Hindlimb muscle (tissue), 1 donor: ENCODE data around the gene IDH3G. TPM values are rescaled to one million over a fixed set of nuclear protein-coding genes. Genes with fewer than 3 reads are reported as not detected.

Source experiments
- DNase-seq: peaks from one replicate; pipeline ENCODE4 v3.0.0-alpha.2; 2013
- polyA plus RNA-seq: library from polyadenylated mRNA; unstranded; fragments of 120-200 nt; gene quantifications from one replicate; pipeline ENCODE4 v1.2.1, GENCODE V29; 2013; ENCODE audit not compliant: insufficient read length

IDH3G gene
- polyA plus RNA-seq, 1 donor: 49.5 TPM

DNA sequence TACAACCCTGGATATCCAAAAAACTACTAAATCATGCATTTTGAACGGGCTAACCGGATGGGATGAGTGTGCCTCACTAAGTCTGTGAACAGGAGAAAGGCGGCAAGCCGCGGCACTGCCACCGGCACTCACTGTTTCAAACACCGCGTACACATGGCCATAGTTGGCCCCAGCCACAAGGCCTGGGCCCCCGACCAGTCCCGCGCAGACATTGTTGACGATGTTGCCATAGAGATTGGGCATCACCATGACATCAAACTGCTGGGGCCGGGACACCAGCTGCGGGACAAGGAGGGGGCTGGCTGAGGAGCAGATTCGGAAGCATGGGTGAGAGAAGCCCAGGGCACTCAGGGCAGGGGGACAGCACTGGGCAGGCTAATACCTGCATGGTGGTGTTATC, 7.5 kb downstream of the IDH3G start:
- no peak for DNase-seq

DNA sequence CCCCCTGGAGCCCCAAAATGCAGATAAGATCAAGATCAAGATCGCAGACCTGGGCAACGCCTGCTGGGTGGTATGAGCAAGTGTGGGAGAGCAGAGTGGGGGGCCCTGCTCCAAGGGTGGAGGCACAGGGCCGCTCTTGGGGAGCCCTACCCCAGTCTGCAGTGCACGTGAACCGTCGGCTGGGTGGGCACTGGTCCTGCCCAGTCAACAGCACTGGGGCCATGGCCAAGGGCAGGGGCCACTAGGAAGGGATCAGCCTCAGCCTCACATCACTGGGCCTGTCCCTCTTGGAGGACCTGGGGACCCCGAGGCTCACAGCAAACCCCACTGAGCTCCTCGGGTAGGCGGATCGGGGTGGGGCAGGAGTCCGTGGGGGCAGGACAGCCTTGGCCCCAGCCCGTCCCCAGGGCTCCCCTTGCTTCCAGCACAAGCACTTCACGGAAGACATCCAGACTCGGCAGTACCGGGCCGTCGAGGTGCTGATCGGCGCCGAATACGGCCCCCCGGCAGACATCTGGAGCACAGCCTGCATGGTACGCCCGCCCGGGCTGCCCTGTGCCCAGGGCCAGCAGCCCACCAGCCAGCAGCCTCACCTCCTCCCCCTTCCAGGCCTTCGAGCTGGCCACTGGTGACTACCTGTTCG, 9.7 kb downstream of the IDH3G start:
- DNase-seq: no peak

GRCh38 chrX:153783378-153784013, 10.7 kb downstream of the IDH3G start:
- DNase-seq: no peak

- DNase-seq: no peak
These were observed 11.3 kb downstream of the IDH3G start for GRCh38 chrX:153782871-153783270.

- no peak for DNase-seq
These were observed 11.9 kb downstream of the IDH3G start for GRCh38 chrX:153782313-153782712.

DNA sequence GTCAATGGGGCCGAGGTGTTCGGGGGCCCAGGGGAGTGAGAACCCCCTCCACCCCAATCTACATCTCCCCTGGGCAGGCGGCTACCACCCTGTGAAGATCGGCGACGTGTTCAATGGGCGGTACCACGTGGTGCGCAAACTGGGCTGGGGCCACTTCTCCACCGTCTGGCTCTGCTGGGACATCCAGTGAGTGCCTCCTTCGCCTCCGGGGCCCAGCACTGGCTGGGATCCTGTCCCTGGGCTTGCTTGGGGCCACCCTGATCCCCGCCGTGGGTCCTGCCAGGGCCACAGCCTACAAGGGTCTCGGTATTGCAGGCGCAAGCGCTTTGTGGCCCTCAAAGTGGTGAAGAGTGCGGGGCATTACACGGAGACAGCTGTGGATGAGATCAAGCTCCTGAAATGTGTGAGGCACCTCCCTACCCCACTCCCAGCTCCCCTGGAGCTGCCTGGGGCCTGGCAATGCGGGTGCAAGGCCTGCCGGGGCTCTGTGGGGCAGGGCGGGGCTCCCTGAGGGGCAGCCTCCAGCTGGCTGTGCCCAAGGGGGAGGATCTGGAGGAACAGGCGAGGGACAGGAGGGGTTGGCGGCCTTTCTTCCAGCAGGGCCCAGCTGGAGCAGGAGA, 12.6 kb downstream of the IDH3G start:
- DNase-seq: no peak

DNA sequence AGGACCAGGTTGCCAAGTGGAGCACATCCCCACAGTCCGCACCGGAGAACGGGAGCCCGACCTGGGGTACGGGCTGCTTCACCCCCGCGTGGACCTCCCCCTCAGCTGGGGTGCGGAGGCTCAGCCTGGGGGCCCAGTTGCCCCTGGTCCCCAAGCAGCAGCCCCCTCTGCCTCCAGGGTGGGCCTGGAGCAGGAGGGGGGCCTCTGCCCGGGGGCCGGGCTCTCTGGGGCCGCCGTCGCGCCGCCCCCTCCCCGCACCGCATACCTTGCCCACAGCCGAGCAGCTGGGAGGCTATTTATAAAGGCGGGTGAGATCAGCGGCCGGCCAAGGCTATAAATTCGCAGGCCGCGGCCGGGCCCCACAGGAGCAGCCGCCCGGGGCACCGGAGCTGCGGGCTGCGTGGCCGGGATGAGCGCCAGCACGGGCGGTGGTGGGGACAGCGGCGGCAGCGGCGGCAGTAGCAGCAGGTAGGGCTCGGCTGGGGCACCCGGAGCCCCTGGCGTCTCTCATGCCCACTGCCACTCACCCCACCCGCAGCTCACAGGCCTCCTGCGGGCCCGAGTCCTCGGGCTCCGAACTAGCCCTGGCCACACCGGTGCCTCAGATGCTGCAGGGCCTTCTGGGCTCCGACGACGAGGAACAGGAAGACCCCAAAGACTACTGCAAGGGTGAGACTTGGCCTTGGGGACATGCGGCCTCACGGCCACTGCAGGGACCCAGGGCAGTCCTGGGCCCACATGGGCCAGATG, 13.3 kb downstream of the IDH3G start, which contains the start of gene SRPK3:
Gene SRPK3 (plus strand): TSS at position 364 of the 750 bp plus-strand sequence. CDS start 46 bp downstream, at position 410.
- DNase-seq: no peak

DNA sequence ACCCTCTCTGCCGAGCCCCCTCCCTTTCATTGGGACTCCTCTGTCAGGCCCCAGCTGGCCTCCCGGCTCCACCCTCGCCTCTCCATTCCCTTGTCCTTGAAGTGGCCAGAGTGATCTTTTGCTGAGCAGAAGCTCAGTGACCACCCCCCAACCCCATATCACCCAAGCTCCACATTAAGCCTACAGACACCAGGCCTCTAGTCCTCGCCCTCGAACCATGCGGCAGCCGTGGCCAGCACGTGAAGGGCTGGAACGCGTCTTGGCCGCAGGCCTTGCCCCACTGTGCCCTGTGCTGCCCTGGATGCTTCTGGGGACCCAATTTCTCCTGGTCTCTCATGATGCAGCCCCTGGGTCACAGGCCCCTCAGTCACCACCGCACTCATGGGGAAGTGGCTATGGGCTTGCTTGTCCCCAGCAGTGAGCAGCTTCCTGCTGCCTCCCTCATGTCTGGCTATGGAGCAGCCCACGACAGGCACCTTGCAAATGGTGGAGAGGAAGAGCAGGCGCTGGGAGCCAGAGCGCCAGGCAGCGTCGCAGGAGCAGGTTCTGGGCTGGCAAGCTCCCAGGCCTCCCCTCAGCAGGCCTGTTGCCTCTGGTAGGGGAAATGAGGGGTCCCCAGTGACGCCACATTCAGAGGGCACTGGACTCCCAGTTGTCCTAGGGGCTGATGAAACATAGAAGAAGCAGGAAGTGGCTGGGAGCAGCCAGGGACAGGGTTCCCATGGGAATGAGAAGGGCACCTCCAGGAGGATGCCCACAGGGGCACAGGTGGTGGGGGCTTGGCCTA, 14.1 kb downstream of the IDH3G start:
- no peak for DNase-seq

GRCh38 chrX:153778684-153779101, 15.5 kb downstream of the IDH3G start:
- DNase-seq: no peak

- no peak for DNase-seq
These were observed 16.0 kb downstream of the IDH3G start for GRCh38 chrX:153778181-153778580.

- no peak for DNase-seq
These were observed 16.7 kb downstream of the IDH3G start for GRCh38 chrX:153777261-153778090.

- DNase-seq: no peak
These were observed 17.5 kb downstream of the IDH3G start for GRCh38 chrX:153776611-153777045.

DNA sequence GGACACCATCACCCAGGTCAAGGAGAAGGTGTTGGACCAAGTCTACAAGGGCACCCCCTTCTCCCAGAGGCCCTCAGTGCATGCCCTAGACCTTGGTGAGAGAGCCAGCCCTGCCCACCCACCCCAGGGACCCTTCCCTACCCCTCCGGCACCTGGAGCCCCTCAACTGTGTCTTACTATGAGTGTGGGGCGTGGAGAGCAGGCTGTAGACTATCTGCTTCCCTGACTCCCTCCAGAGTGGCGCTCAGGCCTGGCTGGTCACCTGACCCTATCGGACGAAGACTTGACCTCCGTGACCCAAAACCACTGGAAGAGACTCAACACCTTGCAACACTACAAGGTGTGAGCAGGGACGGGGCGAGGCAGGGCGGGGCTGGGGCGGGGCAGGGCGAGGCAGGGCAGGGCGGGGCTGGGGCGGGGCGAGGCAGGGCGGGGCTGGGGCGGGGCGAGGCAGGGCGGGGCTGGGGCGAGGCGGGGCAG, 18.0 kb downstream of the IDH3G start:
- no peak for DNase-seq

DNA sequence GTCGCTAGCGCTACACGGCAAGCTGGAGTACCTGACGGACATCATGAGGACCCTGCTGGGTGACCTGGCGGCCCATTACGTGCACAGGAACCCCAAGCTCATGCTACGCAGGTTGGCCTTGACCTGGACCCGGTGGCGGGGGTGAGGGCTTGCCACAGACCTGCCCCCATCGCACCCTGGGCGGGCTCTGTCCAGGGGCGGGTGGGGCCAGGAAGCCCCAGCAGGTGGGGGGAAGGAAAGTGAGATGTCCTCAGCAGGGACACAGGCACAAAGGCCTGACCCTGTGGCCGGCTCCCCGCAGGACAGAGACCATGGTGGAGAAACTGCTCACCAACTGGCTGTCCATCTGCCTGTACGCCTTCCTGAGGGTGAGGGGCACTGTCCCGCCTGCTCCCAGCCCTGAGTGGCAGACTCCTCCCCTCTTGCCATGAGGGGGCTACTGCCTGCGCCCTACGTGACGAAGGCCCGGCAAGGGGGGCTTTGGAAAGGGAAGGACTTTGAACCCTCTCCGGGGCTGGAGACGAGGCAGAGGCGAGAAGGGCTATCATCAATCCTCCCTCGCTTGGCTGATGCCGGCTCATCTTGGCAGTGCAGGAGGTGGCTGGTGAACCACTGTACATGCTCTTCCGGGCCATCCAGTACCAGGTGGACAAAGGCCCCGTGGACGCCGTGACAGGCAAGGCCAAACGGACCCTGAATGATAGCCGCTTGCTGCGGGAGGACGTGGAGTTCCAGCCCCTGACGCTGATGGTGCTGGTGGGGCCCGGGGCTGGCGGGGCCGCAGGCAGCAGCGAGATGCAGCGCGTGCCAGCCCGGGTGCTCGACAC, 18.7 kb downstream of the IDH3G start:
- no peak for DNase-seq

GRCh38 chrX:153774576-153775292, 19.4 kb downstream of the IDH3G start:
- no peak for DNase-seq

DNA sequence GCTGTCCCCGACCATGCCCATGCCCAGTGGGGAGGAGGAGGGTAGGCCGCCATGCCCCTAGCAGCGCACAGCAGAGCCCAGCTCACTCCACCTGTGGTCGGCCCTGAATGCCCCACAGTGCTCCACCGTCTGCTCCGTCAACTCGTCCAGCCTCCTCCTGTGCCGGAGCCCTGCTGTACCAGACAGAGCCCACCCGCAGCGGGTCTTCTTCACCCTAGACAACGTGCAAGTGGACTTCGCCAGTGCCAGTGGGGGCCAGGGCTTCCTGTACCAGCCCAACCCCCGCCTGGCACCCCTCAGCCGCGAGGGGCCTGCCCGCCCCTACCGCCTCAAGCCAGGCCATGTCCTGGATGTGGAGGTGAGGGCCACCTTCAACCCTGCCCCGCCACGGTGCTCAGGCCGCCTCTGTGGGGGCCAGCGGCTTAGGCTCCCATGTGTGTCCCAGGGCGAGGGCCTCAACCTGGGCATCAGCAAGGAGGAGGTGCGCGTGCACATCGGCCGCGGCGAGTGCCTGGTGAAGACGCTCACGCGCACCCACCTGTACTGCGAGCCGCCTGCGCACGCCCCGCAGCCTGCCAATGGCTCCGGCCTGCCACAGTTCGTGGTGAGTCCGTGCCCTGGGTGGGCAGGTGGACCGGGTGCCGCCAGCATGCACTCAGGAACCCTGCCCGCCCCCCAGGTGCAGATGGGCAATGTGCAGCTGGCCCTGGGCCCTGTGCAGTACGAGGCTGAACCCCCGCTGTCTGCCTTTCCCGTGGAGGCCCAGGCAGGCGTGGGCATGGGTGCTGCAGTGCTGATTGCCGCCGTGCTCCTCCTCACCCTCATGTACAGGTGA, 20.2 kb downstream of the IDH3G start:
- no peak for DNase-seq

DNA sequence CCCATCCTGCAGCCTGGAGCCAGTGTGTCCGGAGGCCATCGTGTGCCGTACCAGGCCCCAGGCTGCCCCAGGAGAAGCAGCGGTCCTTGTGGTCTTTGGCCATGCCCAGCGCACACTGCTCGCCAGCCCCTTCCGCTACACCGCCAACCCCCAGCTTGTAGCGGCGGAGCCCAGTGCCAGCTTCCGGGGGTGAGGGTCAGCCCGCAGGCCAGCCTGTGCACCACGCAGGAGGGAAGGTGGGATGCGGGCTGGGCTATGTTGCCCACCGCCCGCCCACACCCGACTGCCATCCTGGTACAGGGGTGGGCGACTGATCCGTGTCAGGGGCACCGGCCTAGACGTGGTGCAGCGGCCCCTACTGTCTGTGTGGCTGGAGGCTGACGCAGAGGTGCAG, 21.0 kb downstream of the IDH3G start:
- no peak for DNase-seq
